GM19099 (cell line): ENCODE measurements around the gene GSE1.

Experiments
- POLR2A ChIP-seq: IDR thresholded peaks from 3 replicates; pipeline ENCODE4 v1.6.1; 2011; ENCODE audit warnings: low read depth; ENCODE audit not compliant: insufficient read length; ENCODE audit errors: extremely low read depth

Gene GSE1

GRCh38 chr16:85643631-85644030 lies 30.5 kb downstream of the GSE1 start:
- no peak for TF ChIP-seq POLR2A

- TF ChIP-seq POLR2A, result no peak
Observed at GRCh38 chr16:85644093-85644712, 31.1 kb downstream of the GSE1 start.

- TF ChIP-seq POLR2A, result no peak
Observed at GRCh38 chr16:85645021-85645589, 32.0 kb downstream of the GSE1 start.

- TF ChIP-seq POLR2A, result no peak
Observed at GRCh38 chr16:85646358-85646907, 33.3 kb downstream of the GSE1 start.

GRCh38 chr16:85646976-85647375 lies 33.9 kb downstream of the GSE1 start:
- no peak for TF ChIP-seq POLR2A

- TF ChIP-seq POLR2A, result no peak
Observed at GRCh38 chr16:85648070-85648714, 35.1 kb downstream of the GSE1 start.

GRCh38 chr16:85648805-85649204 lies 35.7 kb downstream of the GSE1 start:
- no peak for TF ChIP-seq POLR2A

GRCh38 chr16:85649411-85650134 lies 36.5 kb downstream of the GSE1 start:
- no peak for TF ChIP-seq POLR2A

- no peak for TF ChIP-seq POLR2A
Observed at GRCh38 chr16:85650135-85650843, 37.2 kb downstream of the GSE1 start.

- no peak for TF ChIP-seq POLR2A
Observed at GRCh38 chr16:85650844-85651628, 37.9 kb downstream of the GSE1 start.

GRCh38 chr16:85651629-85652430 lies 38.7 kb downstream of the GSE1 start:
- TF ChIP-seq POLR2A, result no peak

GRCh38 chr16:85652431-85653221 lies 39.5 kb downstream of the GSE1 start:
- TF ChIP-seq POLR2A, result no peak
